ENCODE results near the gene MSI2.

GRCh38 chr17:57284583-57284982 is 28.3 kb downstream of the MSI2 start:
- TF ChIP-seq POLR2AphosphoS5 (IDR thresholded peaks at IDR 0.05) (no peak), CTCF (IDR thresholded peaks at IDR 0.05) (no peak), POLR2A (IDR thresholded peaks at IDR 0.05) (no peak)

All from sigmoid colon (tissue), 4 donors.